ENCODE measurements around the gene THOC1. TPM values are rescaled to one million over a fixed set of nuclear protein-coding genes. Genes with fewer than 3 reads are reported as not detected.

THOC1 gene
- polyA plus RNA-seq, 10 donors: 25.8 to 72.0 (median 37.4) TPM

- DNase-seq: peak in 1 of 3 donors; percentile 52
These were observed 18.9 kb upstream of the THOC1 start for GRCh38 chr18:286515-287310.

- no peak for DNase-seq
These were observed 18.0 kb upstream of the THOC1 start for GRCh38 chr18:285817-286216.

- no peak for DNase-seq
These were observed 7.6 kb upstream of the THOC1 start for GRCh38 chr18:275486-275885.

DNA sequence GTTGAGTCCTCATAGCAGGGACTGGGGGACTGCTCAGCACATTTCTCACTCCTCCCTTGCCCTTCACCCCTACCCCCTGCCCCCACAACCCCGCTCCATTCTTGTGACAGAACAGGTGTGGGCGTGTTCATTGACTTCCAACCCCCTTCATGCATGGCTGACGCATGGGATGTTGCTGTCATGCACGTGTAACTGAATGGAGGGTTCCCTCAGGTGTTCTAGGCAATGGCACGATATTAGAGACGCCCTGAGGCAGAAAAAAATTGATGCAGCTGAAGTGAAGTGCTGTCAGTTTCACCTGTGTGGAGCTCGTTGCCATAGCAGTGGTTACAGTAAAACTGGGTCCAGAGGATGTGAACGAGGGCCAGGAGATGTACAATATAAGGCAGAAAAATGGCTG, 6.5 kb upstream of the THOC1 start:
- DNase-seq: no peak

GRCh38 chr18:273525-273924, 5.7 kb upstream of the THOC1 start:
- DNase-seq: no peak

DNA sequence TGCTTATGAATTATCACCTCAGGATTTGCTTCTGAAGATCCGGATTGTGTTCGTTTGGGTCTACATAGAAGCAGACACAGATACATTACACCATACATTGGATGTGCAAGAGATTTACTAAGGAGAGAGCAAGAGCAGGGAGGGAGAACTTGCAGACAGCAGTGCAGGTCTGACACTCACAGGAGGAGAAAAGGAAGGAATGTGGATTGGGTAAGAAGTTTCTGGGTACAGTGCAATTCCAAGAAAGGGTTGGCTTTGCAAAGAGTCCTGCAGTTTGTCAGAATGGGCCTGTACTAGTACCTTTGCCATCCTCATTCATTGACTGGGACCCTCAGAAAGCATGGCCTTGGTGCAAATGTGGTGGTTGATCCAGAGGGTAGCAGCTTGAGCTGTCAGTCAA, 4.8 kb upstream of the THOC1 start:
- no peak for DNase-seq

GRCh38 chr18:269480-270095, 1.7 kb upstream of the THOC1 start:
- no peak for DNase-seq

GRCh38 chr18:267380-267687, 513 bp downstream of the THOC1 start:
- peak in 1 of 3 donors; percentile 13 for DNase-seq

DNA sequence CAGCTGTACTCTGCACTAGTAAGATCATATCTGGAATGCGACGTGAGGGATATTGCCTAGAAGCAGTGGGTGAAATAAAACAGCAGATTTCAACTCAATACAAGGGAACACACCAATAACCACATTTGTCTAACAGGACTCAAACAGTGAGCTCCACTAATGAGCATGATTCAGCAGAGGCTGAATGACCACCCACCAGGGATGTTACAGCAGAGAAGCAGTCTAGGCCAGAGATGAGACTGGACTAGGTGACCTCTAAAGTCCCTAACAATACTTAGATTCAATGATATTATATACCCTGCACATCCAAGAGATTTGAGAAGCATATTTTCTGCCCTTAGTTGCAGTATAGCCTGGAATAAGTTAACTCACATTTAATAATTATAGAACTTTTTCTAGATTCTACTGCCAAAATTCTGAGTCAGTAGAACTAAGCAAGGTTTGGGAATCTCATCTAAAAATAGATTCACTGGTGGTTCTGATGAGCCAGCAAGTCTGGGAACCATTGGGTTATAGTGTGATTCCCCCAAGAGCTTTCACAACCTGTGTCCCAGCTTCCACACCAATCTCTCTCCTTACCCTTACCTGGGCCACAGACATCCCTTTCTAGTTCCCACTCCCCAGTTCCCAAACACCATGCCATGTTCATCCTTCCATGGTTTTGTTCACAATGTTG, 6.3 kb downstream of the THOC1 start:
- DNase-seq: no peak

DNA sequence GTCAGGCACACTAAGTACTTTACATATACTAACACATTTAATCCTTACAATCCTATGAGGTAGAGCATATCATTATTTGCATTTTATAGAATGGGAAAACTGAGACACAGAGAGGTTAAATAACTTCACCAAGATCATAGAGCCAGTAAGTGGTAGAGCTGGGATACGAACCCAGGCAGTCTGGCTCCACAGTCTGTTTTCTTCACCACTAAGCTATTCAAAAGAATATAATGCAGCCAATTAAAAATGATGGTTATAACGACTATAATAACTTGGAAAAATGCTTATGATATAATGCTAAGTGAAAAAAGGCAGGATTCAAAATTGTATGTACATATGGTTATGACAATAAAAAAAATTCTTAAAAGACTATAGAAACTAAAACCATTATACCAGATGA, 7.3 kb downstream of the THOC1 start:
- DNase-seq: no peak

- no peak for DNase-seq
These were observed 12.7 kb downstream of the THOC1 start for GRCh38 chr18:255171-255570.

- DNase-seq: no peak
These were observed 14.7 kb downstream of the THOC1 start for GRCh38 chr18:253121-253520.

DNA sequence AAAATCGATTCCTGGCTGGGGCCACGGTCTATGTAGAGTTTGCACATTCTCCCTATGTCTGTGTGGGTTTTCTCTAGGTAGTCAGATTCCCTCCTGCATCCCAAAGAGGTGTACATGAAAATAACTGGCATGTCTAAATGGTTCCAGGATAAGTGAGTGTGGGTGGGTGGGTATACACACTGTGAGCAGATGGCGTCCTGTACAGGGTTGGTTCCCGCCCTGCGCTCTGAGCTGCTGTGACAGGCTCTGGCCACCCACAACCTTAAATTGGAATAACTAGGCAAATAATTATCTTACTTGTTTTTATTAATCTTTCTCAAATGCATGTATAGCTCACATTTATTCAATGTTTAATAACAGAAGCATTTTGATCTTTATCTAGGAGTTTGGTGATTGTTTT, 16.3 kb downstream of the THOC1 start:
- DNase-seq: no peak

- DNase-seq: no peak
These were observed 17.2 kb downstream of the THOC1 start for GRCh38 chr18:250685-251084.

DNA sequence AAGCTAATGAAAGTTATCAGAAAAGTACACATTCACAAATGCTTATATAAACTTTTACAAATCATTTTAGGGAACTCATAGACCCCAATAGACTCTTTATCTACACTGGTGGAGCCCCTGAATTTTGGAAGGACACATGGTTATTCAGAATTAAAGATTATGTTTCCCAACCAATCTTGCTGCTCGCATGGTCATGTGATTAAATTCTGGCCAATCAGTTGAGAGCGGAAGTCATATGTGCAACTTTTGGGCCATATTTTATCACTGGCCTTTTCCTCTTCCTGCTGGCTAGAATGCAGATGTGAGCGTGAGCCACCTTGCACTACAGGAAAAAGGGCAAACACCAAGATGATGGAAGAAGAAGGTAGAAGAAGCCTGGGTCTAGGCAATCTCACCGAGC, 19.8 kb downstream of the THOC1 start:
- no peak for DNase-seq

GRCh38 chr18:245282-245847, 22.5 kb downstream of the THOC1 start:
- DNase-seq: peak in 1 of 3 donors; percentile 12

GRCh38 chr18:240175-240574, 27.7 kb downstream of the THOC1 start:
- no peak for DNase-seq

DNA sequence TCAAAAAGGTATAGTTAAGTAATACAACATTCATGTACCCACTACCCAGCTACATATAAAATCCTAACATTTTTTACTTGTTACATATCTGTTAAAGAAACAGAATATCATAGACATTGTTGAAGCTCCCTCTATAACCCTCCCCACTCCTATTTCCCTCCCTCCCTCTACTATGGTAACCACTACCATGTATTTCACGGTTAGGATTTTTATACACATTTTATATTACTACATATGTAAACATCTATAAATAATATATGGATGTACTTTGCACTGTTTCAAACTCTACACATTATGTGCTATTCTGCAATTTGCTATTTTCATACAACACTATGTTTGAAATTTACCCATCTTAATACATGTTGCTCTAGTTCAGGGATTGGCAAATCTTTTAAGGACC, 36.3 kb downstream of the THOC1 start:
- no peak for DNase-seq

GRCh38 chr18:228586-228985, 39.3 kb downstream of the THOC1 start:
- no peak for DNase-seq

GRCh38 chr18:227902-228301, 39.9 kb downstream of the THOC1 start:
- no peak for DNase-seq

DNA sequence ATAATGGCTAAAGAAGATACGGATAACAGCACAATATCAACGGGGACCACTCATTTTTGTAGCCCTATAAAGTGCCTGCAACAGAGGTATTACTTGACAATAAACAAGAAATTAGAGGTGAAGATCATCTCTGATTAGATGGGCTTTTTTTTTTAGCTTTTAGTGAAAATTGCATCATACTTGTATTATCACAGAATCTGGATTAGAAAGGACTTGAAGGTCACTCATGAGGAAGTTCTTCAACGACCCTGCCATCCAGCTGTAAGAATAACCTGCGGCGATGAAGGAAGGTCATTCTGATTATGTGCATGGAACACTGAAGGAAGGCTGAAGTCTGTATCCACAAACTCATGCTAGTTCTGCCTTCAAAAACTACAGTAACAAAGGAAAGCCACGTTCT, 40.5 kb downstream of the THOC1 start:
- no peak for DNase-seq

DNA sequence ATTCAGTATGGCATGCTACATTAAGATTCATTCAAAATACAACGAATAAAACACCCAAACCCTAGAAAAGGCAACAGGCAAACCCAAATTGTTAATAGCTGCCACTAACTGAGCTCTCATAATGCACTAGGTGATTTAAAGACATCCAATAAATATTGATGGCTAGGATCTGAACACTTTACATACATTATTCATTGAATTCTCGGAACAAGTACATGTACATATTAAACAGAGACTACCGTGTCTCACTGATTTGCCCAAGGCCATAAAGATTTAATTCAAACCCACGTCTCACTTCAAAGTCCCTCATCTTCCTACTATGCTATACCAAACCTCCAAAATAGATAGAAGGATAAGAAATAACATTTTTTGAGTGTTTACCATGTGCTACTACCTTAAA, 42.1 kb downstream of the THOC1 start:
- no peak for DNase-seq

GRCh38 chr18:220708-221107, 47.1 kb downstream of the THOC1 start:
- no peak for DNase-seq

Data from muscle of back (tissue), 11 donors.